ENCODE results near the gene MYH10.

DNA sequence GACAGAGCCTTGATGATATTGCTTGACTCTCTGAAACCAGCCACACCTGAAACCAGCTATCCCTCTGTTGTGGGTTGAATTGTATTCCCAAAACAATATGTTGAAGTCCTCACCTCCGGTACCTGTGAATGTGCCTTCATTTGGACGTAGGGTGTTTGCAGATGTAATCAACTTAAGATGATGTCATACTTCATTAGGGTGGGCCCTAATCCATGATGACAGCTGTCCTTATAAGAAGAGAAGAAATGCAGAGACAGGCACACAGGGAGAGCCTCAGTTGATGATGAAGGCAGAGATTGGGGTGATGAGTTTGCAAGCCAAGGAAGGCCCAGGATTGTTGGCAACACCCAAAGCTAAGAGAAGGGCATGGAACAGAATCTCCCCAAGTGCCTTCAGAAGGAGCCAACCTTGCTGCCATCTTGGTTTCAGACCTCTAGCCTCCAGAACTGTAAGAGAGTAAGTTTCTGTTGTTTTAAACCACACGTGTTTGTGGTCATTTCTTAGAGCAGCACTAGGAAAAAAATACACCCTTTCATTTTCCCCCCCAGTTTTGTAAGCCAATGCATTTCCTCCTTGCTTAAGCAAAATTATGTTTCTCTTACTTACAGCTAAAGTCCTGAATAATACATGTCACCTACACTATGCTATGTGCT is 29.4 kb upstream of the MYH10 start:
- TF ChIP-seq FOXM1 (IDR thresholded peaks at IDR 0.05; ENCODE audit: low read depth) (no peak), FOXM1 (CRISPR knock-in tag; IDR thresholded peaks at IDR 0.05; ENCODE audit: low read depth) (no peak), RFX5 (IDR thresholded peaks at IDR 0.05; ENCODE audit: low read depth, low read length) (no peak), ZHX1 (conservative IDR thresholded peaks at IDR 0.05; ENCODE audit: low read length) (no peak), POLR2A (conservative IDR thresholded peaks at IDR 0.05) (no peak), RBM15 (IDR thresholded peaks at IDR 0.05; ENCODE audit: insufficient read depth, low read length) (no peak), MLX (CRISPR knock-in tag; conservative IDR thresholded peaks at IDR 0.05) (no peak)
- TF ChIP-seq, protein P1, sequence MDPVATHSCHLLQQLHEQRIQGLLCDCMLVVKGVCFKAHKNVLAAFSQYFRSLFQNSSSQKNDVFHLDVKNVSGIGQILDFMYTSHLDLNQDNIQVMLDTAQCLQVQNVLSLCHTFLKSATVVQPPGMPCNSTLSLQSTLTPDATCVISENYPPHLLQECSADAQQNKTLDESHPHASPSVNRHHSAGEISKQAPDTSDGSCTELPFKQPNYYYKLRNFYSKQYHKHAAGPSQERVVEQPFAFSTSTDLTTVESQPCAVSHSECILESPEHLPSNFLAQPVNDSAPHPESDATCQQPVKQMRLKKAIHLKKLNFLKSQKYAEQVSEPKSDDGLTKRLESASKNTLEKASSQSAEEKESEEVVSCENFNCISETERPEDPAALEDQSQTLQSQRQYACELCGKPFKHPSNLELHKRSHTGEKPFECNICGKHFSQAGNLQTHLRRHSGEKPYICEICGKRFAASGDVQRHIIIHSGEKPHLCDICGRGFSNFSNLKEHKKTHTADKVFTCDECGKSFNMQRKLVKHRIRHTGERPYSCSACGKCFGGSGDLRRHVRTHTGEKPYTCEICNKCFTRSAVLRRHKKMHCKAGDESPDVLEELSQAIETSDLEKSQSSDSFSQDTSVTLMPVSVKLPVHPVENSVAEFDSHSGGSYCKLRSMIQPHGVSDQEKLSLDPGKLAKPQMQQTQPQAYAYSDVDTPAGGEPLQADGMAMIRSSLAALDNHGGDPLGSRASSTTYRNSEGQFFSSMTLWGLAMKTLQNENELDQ (CRISPR knock-in tag; IDR thresholded peaks at IDR 0.05; ENCODE audit: borderline replicate concordance), result no peak
- TF ChIP-seq, protein P2, sequence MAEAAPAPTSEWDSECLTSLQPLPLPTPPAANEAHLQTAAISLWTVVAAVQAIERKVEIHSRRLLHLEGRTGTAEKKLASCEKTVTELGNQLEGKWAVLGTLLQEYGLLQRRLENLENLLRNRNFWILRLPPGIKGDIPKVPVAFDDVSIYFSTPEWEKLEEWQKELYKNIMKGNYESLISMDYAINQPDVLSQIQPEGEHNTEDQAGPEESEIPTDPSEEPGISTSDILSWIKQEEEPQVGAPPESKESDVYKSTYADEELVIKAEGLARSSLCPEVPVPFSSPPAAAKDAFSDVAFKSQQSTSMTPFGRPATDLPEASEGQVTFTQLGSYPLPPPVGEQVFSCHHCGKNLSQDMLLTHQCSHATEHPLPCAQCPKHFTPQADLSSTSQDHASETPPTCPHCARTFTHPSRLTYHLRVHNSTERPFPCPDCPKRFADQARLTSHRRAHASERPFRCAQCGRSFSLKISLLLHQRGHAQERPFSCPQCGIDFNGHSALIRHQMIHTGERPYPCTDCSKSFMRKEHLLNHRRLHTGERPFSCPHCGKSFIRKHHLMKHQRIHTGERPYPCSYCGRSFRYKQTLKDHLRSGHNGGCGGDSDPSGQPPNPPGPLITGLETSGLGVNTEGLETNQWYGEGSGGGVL (CRISPR knock-in tag; IDR thresholded peaks at IDR 0.05), result no peak

Measured in K562 (cell line).